ENCODE measurements around the gene WDR72. TPM values are rescaled to one million over a fixed set of nuclear protein-coding genes. Genes with fewer than 3 reads are reported as not detected.
"Not testable (repeated sequence)": the region's sequence is repeated elsewhere in the genome, so short reads cannot be mapped to it uniquely, and the experiment has no call there.

WDR72 gene
- total RNA-seq, 3 donors from 2014 or later (not counting 1 experiment from before 2014, with no cell fraction given), result 1.6 TPM; not detected in 2

- no peaks in the 10 kb centered on the region for H3K27me3 ChIP-seq (ENCODE audit: control insufficient read depth, insufficient read depth, low read length)
- H3K36me3 ChIP-seq (ENCODE audit: control insufficient read depth, insufficient read depth, low read length), result no peaks in the 10 kb centered on the region
- no peaks in the 10 kb centered on the region for H3K4me1 ChIP-seq (ENCODE audit: control insufficient read depth, insufficient read depth, low read length)
- Mint-ChIP-seq H3K4me1 (no peaks in the 10 kb centered on the region), H3K9me3 (peaks cover 3 to 6% of the 10 kb centered on the region in 2 donors), H3K4me3 (no peak overlapping the region), H3K27me3 (ENCODE audit: low read depth in 2 of 2) (no peaks in the 10 kb centered on the region), H3K36me3 (no peaks in the 10 kb centered on the region), H3K27ac (no peak overlapping the region)
- H3K4me3 ChIP-seq (ENCODE audit: low read length), result no peak overlapping the region
- TF ChIP-seq, protein P1, sequence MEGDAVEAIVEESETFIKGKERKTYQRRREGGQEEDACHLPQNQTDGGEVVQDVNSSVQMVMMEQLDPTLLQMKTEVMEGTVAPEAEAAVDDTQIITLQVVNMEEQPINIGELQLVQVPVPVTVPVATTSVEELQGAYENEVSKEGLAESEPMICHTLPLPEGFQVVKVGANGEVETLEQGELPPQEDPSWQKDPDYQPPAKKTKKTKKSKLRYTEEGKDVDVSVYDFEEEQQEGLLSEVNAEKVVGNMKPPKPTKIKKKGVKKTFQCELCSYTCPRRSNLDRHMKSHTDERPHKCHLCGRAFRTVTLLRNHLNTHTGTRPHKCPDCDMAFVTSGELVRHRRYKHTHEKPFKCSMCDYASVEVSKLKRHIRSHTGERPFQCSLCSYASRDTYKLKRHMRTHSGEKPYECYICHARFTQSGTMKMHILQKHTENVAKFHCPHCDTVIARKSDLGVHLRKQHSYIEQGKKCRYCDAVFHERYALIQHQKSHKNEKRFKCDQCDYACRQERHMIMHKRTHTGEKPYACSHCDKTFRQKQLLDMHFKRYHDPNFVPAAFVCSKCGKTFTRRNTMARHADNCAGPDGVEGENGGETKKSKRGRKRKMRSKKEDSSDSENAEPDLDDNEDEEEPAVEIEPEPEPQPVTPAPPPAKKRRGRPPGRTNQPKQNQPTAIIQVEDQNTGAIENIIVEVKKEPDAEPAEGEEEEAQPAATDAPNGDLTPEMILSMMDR (IDR thresholded peaks at IDR 0.05), result no peak
- no peaks in the 10 kb centered on the region for H3K9me3 ChIP-seq (ENCODE audit: control insufficient read depth, insufficient read depth, low read length)
- no peak for ATAC-seq
- 27% methylated on average over 1 of the region's 2 CpGs for WGBS (ENCODE audit: insufficient coverage)
- intact Hi-C loops (cut with micrococcal nuclease), result no loop called here
- H3K27ac ChIP-seq (ENCODE audit: low read length), result no peak overlapping the region
- DNase-seq, result no peak
Observed at GRCh38 chr15:53802672-53803071, 43.2 kb upstream of the WDR72 start.

- H3K27ac Mint-ChIP-seq, result no peak overlapping the region
- DNase-seq (no peak), ATAC-seq (no peak)
- H3K4me3 ChIP-seq (ENCODE audit: low read length), result no peak overlapping the region
- intact Hi-C loops (cut with micrococcal nuclease), result no loop called here
- no peak overlapping the region for H3K27ac ChIP-seq (ENCODE audit: low read length)
- H3K27me3 Mint-ChIP-seq (ENCODE audit: low read depth in 2 of 2), result no peaks in the 10 kb centered on the region
- H3K27me3 ChIP-seq (ENCODE audit: control insufficient read depth, insufficient read depth, low read length), result no peaks in the 10 kb centered on the region
- 75% methylated on average over 6 of the region's 9 CpGs for WGBS (ENCODE audit: insufficient coverage)
- no peaks in the 10 kb centered on the region for H3K9me3 ChIP-seq (ENCODE audit: control insufficient read depth, insufficient read depth, low read length)
- peaks cover 7% of the 10 kb centered on the region for H3K36me3 Mint-ChIP-seq
- H3K4me1 Mint-ChIP-seq, result no peaks in the 10 kb centered on the region
- H3K9me3 Mint-ChIP-seq, result peaks cover 12 to 18% of the 10 kb centered on the region in 2 donors
- H3K4me3 Mint-ChIP-seq, result no peak overlapping the region
- no peaks in the 10 kb centered on the region for H3K4me1 ChIP-seq (ENCODE audit: control insufficient read depth, insufficient read depth, low read length)
- TF ChIP-seq, protein P1 (IDR thresholded peaks at IDR 0.05), result no peak
- H3K36me3 ChIP-seq (ENCODE audit: control insufficient read depth, insufficient read depth, low read length), result no peaks in the 10 kb centered on the region
Observed at GRCh38 chr15:53791581-53791980, 32.1 kb upstream of the WDR72 start.

- no peak overlapping the region for H3K27ac ChIP-seq (ENCODE audit: low read length)
- Mint-ChIP-seq H3K27me3 (ENCODE audit: low read depth in 2 of 2) (no peaks in the 10 kb centered on the region), H3K36me3 (peaks cover 7% of the 10 kb centered on the region), H3K27ac (no peak overlapping the region), H3K4me1 (no peaks in the 10 kb centered on the region), H3K9me3 (peaks cover 17% of the 10 kb centered on the region in 2 donors), H3K4me3 (no peak overlapping the region)
- DNase-seq (no peak), ATAC-seq (no peak)
- no peaks in the 10 kb centered on the region for H3K36me3 ChIP-seq (ENCODE audit: control insufficient read depth, insufficient read depth, low read length)
- H3K4me1 ChIP-seq (ENCODE audit: control insufficient read depth, insufficient read depth, low read length), result no peaks in the 10 kb centered on the region
- TF ChIP-seq, protein P1 (IDR thresholded peaks at IDR 0.05), result no peak
- H3K9me3 ChIP-seq (ENCODE audit: control insufficient read depth, insufficient read depth, low read length), result no peaks in the 10 kb centered on the region
- H3K27me3 ChIP-seq (ENCODE audit: control insufficient read depth, insufficient read depth, low read length), result no peaks in the 10 kb centered on the region
- intact Hi-C loops (cut with micrococcal nuclease), result no loop called here
- 75% methylated on average over 1 of the region's 2 CpGs for WGBS (ENCODE audit: insufficient coverage)
- H3K4me3 ChIP-seq (ENCODE audit: low read length), result no peak overlapping the region
Observed at GRCh38 chr15:53789654-53790375, 30.4 kb upstream of the WDR72 start.

DNA sequence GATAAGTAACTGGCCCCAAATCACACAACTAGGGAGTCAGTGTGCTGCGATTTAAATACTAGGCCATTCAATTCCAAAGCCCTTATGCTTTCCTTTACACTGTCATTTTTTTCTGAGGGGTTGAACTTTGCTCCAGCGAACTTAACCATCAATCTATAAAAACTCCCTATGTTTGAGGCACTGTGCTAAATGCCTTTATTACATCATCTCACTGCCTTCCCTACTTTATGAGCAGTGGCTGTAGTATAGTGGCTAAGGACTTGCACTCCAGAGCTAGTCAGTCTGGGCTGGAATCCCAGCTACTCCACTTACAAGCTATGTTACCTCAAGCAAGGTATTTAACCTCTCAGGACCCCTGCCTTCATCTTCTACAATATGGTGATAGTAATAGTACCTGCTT, 26.9 kb upstream of the WDR72 start:
- H3K27me3 ChIP-seq (ENCODE audit: control insufficient read depth, insufficient read depth, low read length), result no peaks in the 10 kb centered on the region
- H3K4me3 ChIP-seq (ENCODE audit: low read length), result no peak overlapping the region
- Mint-ChIP-seq H3K9me3 (peaks cover 18 to 22% of the 10 kb centered on the region in 2 donors), H3K27me3 (ENCODE audit: low read depth in 2 of 2) (no peaks in the 10 kb centered on the region), H3K4me1 (no peaks in the 10 kb centered on the region), H3K27ac (no peak overlapping the region), H3K36me3 (no peaks in the 10 kb centered on the region), H3K4me3 (no peak overlapping the region)
- intact Hi-C loops (cut with micrococcal nuclease), result no loop called here
- DNase-seq (no peak), ATAC-seq (no peak)
- H3K36me3 ChIP-seq (ENCODE audit: control insufficient read depth, insufficient read depth, low read length), result no peaks in the 10 kb centered on the region
- no peak overlapping the region for H3K27ac ChIP-seq (ENCODE audit: low read length)
- H3K4me1 ChIP-seq (ENCODE audit: control insufficient read depth, insufficient read depth, low read length), result no peaks in the 10 kb centered on the region
- TF ChIP-seq, protein P1 (IDR thresholded peaks at IDR 0.05), result no peak
- WGBS (ENCODE audit: insufficient coverage), result 80% methylated on average over 2 of the region's 2 CpGs
- H3K9me3 ChIP-seq (ENCODE audit: control insufficient read depth, insufficient read depth, low read length), result no peaks in the 10 kb centered on the region

- H3K27me3 Mint-ChIP-seq (ENCODE audit: low read depth in 2 of 2); H3K4me1 ChIP-seq (ENCODE audit: control insufficient read depth, insufficient read depth, low read length); intact Hi-C loops (cut with micrococcal nuclease): not testable (repeated sequence)
Observed at GRCh38 chr15:53785241-53785640, 25.8 kb upstream of the WDR72 start.

More at GRCh38 chr15:53785241-53785640, 25.8 kb upstream of the WDR72 start:
- H3K36me3 ChIP-seq (ENCODE audit: control insufficient read depth, insufficient read depth, low read length); H3K4me1 Mint-ChIP-seq; H3K36me3 Mint-ChIP-seq; H3K4me3 ChIP-seq (ENCODE audit: low read length); H3K27me3 ChIP-seq (ENCODE audit: control insufficient read depth, insufficient read depth, low read length); DNase-seq; H3K27ac Mint-ChIP-seq; H3K9me3 ChIP-seq (ENCODE audit: control insufficient read depth, insufficient read depth, low read length); ATAC-seq; H3K27ac ChIP-seq (ENCODE audit: low read length); H3K4me3 Mint-ChIP-seq: not testable (repeated sequence)
- 86% methylated on average over 1 of the region's 2 CpGs for WGBS (ENCODE audit: insufficient coverage)
- peaks cover 17 to 24% of the 10 kb centered on the region in 2 donors for H3K9me3 Mint-ChIP-seq

All from natural killer cell (primary cell).